ENCODE results near the gene HOXB2. TPM values are rescaled to one million over a fixed set of nuclear protein-coding genes. Genes with fewer than 3 reads are reported as not detected.

Gene HOXB2
- total RNA-seq, 1 donor from 2014 or later = 35.6 TPM

- TF ChIP-seq CTCF (conservative IDR thresholded peaks at IDR 0.05) = no peak
- Mint-ChIP-seq H3K4me3 (peak overlapping the region; percentile 91), H3K4me1 (ENCODE audit: unreplicated experiment) (peaks cover 56% of the 10 kb centered on the region), H3K36me3 (peaks cover 49% of the 10 kb centered on the region), H3K27ac (peak overlapping the region; percentile 97), H3K9me3 (no peaks in the 10 kb centered on the region), H3K27me3 (peaks cover 97% of the 10 kb centered on the region)
- DNase-seq (ENCODE audit: extremely low spot score, unreplicated experiment) = no peak
Observed at GRCh38 chr17:48588074-48588415, 43.1 kb upstream of the HOXB2 start.

- H3K4me1 Mint-ChIP-seq (ENCODE audit: unreplicated experiment) = peaks cover 62% of the 10 kb centered on the region
- TF ChIP-seq CTCF (conservative IDR thresholded peaks at IDR 0.05) = no peak
- H3K27me3 Mint-ChIP-seq = peaks cover 97% of the 10 kb centered on the region
Observed at GRCh38 chr17:48587276-48588073, 42.6 kb upstream of the HOXB2 start.

GRCh38 chr17:48586355-48587258 is 41.7 kb upstream of the HOXB2 start:
- H3K36me3 Mint-ChIP-seq = peaks cover 53% of the 10 kb centered on the region
- peak overlapping the region; percentile 91 for H3K4me3 Mint-ChIP-seq
- no peak for DNase-seq (ENCODE audit: extremely low spot score, unreplicated experiment)
- peak overlapping the region; percentile 97 for H3K27ac Mint-ChIP-seq
- TF ChIP-seq CTCF (conservative IDR thresholded peaks at IDR 0.05) = no peak
- peaks cover 63% of the 10 kb centered on the region for H3K4me1 Mint-ChIP-seq (ENCODE audit: unreplicated experiment)
- peaks cover 95% of the 10 kb centered on the region for H3K27me3 Mint-ChIP-seq
- no peaks in the 10 kb centered on the region for H3K9me3 Mint-ChIP-seq

More at GRCh38 chr17:48587276-48588073, 42.6 kb upstream of the HOXB2 start:
- no peak for DNase-seq (ENCODE audit: extremely low spot score, unreplicated experiment)
- no peaks in the 10 kb centered on the region for H3K9me3 Mint-ChIP-seq
- peak overlapping the region; percentile 97 for H3K27ac Mint-ChIP-seq
- H3K4me3 Mint-ChIP-seq = peak overlapping the region; percentile 91
- H3K36me3 Mint-ChIP-seq = peaks cover 52% of the 10 kb centered on the region

- peak overlapping the region; percentile 91 for H3K4me3 Mint-ChIP-seq
- H3K9me3 Mint-ChIP-seq = no peaks in the 10 kb centered on the region
- DNase-seq (ENCODE audit: extremely low spot score, unreplicated experiment) = no peak
- H3K4me1 Mint-ChIP-seq (ENCODE audit: unreplicated experiment) = peaks cover 53% of the 10 kb centered on the region
- TF ChIP-seq CTCF (conservative IDR thresholded peaks at IDR 0.05) = no peak
- H3K27me3 Mint-ChIP-seq = peaks cover 95% of the 10 kb centered on the region
- H3K36me3 Mint-ChIP-seq = peaks cover 37% of the 10 kb centered on the region
- peak overlapping the region; percentile 97 for H3K27ac Mint-ChIP-seq
Observed at GRCh38 chr17:48584223-48584741, 39.4 kb upstream of the HOXB2 start.

- peak overlapping the region; percentile 97 for H3K27ac Mint-ChIP-seq
- peaks cover 58% of the 10 kb centered on the region for H3K4me1 Mint-ChIP-seq (ENCODE audit: unreplicated experiment)
- peaks cover 95% of the 10 kb centered on the region for H3K27me3 Mint-ChIP-seq
- no peak for DNase-seq (ENCODE audit: extremely low spot score, unreplicated experiment)
- H3K36me3 Mint-ChIP-seq = peaks cover 42% of the 10 kb centered on the region
- peak overlapping the region; percentile 91 for H3K4me3 Mint-ChIP-seq
- no peaks in the 10 kb centered on the region for H3K9me3 Mint-ChIP-seq
- TF ChIP-seq CTCF (conservative IDR thresholded peaks at IDR 0.05) = no peak
Observed at GRCh38 chr17:48583708-48584222, 38.9 kb upstream of the HOXB2 start.

Data from type B pancreatic cell (in vitro differentiated cells).